ENCODE measurements around the gene VPS54.

- TF ChIP-seq CTCF (conservative IDR thresholded peaks at IDR 0.05; ENCODE audit: low read depth, low read length) (no peak), EZH2 (IDR thresholded peaks at IDR 0.05; ENCODE audit: borderline replicate concordance, low read depth, low read length, poor library complexity, severe bottlenecking) (no peak)
Observed at GRCh38 chr2:63983986-63984605, 35.1 kb downstream of the VPS54 start.
